Retinal pigment epithelial cell (primary cell): Measurements from ENCODE around the gene C1QTNF4.
A peak's percentile ranks its signal among the peaks of the same experiment; 100 is the strongest.
"Not testable (repeated sequence)": the region's sequence is repeated elsewhere in the genome, so short reads cannot be mapped to it uniquely, and the experiment has no call there.

Experiments used
- DNase-seq: peaks from one replicate; pipeline ENCODE4 v3.0.0-alpha.2; 2010; ENCODE audit warnings: low read depth
- H3K4me3 ChIP-seq: 2 replicates; pipeline ENCODE4 v1.5.1; 2011; ENCODE audit warnings: mild to moderate bottlenecking, low read length, control low read depth, moderate library complexity
- TF ChIP-seq, protein P1 (sequence below): conservative IDR thresholded peaks from 2 replicates; pipeline ENCODE4 v1.5.1; 2011; ENCODE audit warnings: low read depth, low read length, control low read depth, inconsistent platforms

Gene C1QTNF4

DNA sequence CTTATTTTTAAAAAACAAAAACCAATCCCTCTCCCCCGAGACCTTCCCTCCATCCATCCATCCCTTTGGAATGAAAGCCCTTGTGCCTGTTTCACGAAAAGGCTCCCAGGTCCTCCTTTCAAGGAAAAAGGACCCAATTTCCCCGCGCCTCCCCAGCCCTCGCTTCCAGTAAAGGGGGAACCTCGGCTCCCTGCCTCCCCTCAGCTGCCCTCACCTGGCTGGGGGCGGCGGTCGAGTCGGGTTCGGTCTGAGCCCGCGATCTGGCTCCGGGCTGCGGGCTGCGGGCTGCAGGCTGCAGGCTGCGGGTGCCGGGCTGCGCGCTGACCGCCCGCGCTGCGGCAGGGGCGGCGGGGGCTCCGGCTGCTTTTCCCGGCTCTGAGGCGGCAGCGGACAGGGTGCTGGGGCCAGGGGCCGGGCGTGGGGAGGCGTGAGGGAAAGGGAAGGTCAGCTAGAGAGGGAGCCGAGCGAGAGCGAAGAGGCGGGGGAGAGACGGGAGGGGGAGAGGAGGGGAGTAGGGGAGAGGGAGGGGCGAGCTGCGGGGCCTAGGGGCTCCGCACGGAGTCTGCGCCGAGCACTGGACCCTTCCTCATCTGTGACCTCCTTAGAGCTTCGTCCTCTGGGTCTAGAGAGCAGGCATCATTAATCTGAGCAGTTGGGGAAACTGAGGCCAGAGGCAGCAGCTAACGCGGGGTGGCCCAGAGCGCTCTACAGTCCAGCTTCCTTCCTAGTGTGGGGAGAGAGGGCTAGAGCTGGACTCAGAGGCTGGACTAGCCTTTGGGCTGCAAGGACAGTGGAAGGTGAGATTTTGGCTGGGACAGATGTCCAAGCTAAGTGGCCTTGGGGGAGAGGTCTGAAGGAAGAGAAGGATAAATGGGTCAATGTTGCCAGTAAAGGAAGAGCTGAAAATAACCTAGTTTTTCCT is at the start of gene C1QTNF4:
Gene C1QTNF4 (minus strand): TSS at position 478 of the 922 bp plus-strand sequence. CDS start 3,601 bp downstream, outside the sequence.
- TF ChIP-seq, protein P1, sequence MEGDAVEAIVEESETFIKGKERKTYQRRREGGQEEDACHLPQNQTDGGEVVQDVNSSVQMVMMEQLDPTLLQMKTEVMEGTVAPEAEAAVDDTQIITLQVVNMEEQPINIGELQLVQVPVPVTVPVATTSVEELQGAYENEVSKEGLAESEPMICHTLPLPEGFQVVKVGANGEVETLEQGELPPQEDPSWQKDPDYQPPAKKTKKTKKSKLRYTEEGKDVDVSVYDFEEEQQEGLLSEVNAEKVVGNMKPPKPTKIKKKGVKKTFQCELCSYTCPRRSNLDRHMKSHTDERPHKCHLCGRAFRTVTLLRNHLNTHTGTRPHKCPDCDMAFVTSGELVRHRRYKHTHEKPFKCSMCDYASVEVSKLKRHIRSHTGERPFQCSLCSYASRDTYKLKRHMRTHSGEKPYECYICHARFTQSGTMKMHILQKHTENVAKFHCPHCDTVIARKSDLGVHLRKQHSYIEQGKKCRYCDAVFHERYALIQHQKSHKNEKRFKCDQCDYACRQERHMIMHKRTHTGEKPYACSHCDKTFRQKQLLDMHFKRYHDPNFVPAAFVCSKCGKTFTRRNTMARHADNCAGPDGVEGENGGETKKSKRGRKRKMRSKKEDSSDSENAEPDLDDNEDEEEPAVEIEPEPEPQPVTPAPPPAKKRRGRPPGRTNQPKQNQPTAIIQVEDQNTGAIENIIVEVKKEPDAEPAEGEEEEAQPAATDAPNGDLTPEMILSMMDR: no peak
- DNase-seq: no peak
- H3K4me3 ChIP-seq: peak within 1 kb of the TSS; percentile 28

- H3K4me3 ChIP-seq: peak within 1 kb of the TSS; percentile 82
- TF ChIP-seq, protein P1: no peak
- peak; percentile 84 for DNase-seq
These were observed 48.1 kb upstream of the C1QTNF4 start, which contains the start of gene MTCH2 for GRCh38 chr11:47642099-47642855. Gene MTCH2 (minus strand): TSS chr11:47642559. CDS start chr11:47642465, 94 bp downstream.

DNA sequence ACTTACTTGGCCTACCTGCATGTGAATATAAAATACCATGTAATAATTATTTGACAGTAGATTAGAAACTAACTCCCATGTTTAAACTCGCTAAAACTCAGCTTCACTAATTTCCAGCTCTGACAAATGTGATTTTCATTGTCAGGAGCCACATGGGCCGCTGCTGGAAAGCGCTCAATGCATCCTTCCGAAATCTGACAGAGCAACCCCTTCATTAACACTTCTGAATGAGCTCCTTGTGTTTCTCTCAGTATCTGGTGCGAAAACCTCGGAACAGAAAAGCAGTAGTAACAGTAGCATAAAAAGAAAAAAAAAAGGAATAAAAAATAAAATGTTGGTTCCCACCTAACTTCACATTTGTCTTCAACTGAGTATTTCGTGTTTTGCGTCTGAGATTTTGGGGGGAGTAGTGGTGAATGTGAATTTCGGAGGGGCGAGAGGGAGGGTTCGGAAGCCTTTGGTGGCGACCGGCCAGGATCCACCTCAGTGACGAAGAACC is 47.4 kb upstream of the C1QTNF4 start:
- peak overlapping the region; percentile 82 for H3K4me3 ChIP-seq
- no peak for DNase-seq
- TF ChIP-seq, protein P1: no peak

DNA sequence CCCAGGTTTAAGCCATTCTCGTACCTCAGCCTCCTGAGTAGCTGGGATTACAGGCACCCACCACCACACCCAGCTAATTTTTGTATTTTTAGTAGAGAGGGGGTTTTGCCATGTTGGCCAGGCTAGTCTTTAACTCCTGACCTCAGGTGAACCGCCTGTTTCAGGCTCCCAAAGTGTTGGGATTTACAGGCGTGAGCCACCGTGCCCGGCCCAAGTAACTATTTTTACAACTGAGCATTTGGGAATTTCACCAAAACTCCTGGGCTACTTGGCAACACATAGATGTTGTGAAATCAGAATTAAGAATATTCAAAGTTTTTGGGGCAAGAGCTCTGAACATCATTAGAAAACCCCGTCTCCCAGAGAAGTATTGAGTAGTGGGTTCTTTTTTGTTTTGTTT is 46.3 kb upstream of the C1QTNF4 start:
- not testable (repeated sequence) for H3K4me3 ChIP-seq, DNase-seq

DNA sequence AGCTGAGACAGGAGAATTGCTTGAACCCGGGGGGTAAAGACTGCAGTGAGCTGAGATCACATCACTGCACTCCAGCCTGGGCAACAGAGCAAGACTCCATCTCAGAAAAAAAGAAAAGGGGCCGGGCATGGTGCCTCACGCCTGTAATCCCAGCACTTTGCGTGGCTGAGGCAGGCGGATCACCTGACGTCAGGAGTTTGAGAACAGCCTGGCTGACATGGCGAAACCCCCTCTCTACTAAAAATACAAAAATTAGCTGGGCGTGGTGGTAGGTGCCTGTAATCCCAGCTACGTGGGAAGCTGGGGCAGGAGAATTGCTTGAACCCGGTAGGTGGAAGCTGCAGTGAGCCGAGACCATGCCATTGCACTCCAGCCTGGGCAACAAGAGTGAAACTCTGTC is 42.1 kb upstream of the C1QTNF4 start:
- H3K4me3 ChIP-seq, DNase-seq: not testable (repeated sequence)

DNA sequence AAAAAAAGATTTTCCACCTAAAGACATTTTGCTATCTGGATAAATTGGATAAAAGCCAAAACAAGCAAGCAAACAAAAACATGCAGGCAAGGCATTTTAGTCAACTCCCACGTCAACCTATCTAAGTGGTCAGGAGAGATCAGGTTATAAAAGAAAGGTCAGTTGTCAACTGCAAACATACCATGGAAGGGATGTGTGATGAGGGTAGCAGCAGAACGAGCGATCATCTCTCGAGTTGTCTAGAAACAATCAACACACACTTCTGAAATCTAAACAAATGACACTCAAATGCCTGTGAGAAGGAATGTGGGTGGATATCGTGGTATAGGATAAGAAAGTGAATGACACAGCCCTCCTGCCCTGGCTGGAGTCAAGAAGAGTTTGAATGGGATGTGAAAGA is 37.3 kb upstream of the C1QTNF4 start:
- no peak overlapping the region for H3K4me3 ChIP-seq
- TF ChIP-seq, protein P1: no peak
- DNase-seq: no peak

DNA sequence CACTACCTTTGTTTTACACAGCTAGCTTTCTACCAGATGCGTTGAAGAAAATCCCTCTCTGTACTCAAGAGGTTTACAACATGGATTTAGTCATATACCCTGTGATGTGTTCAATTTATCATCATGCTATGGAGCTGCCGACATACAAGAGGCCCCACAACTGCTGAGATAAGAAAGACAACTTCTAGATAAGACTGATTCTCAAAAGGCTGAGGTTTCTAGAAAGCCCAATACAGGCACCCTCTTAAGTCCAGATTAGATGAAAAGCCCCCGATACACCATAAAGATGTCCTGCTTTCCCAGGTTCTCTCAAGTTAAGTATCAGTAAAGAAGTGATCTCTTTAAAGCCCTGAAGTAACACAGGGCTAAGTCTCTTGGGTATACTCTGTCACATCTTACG is 33.8 kb upstream of the C1QTNF4 start:
- TF ChIP-seq, protein P1: no peak
- no peak overlapping the region for H3K4me3 ChIP-seq
- no peak for DNase-seq

- DNase-seq: no peak
- no peak overlapping the region for H3K4me3 ChIP-seq
- TF ChIP-seq, protein P1: no peak
These were observed 32.0 kb upstream of the C1QTNF4 start for GRCh38 chr11:47626234-47626633.
